ENCODE results near the gene SIRT7.
A peak's percentile ranks its signal among the peaks of the same experiment; 100 is the strongest.
"Not testable (repeated sequence)": the region's sequence is repeated elsewhere in the genome, so short reads cannot be mapped to it uniquely, and the experiment has no call there.

SIRT7 gene

DNA sequence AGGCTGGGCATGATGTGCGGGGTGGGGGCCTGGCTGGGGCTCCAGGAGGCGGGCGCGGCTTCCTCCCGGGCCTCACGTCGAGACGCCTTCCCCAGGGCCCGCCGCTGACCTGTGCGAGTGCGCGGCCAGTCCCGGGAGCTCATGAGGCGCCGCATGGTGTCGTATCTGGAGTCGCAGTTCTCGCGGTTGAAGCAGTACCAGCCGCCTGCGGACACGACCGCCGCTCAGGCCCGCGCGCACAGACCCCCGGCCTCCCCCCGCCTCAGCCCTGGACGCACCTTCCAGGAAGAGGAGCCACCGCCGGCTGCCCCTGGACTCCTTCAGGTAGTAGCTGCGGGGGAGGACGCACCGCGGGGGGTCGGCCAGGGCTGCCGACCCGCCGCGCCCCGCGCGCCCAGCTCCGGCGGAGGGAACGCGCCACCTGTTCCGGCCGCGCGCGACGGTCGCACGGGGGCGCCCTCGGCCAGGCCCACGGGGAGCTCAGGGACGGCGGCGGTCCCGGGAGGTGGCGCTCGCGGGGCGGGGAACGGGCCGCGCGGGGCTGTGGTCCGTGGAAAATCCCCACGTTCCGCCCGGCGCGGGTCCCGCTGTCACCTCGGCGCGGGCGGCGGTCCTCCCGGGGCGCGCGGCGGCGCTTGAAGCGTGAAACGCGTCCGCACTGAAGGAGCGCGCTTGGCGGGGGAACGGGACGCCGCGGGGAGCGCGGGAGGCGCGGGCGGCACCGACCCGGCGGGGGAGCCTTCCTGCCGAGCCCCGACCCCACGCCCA, 41.6 kb upstream of the SIRT7 start:
- H3K9me3 ChIP-seq (replicated peaks; ENCODE audit: low read length): no peaks in the 10 kb centered on the region
- no peak overlapping the region for H3K9ac ChIP-seq (ENCODE audit: low read depth, low read length)
- H3K27me3 ChIP-seq (ENCODE audit: control insufficient read depth, insufficient read depth, low read length): peaks cover 47% of the 10 kb centered on the region
- H3K4me2 ChIP-seq (ENCODE audit: low read length): peak overlapping the region; percentile 78
- no peaks in the 10 kb centered on the region for H3K36me3 ChIP-seq (ENCODE audit: insufficient read depth, low read length)
- peaks cover 2% of the 10 kb centered on the region for H3K4me1 ChIP-seq (ENCODE audit: control insufficient read depth, insufficient read depth, low read length)
- H3K4me3 ChIP-seq (ENCODE audit: low read length): peak overlapping the region; percentile 58

DNA sequence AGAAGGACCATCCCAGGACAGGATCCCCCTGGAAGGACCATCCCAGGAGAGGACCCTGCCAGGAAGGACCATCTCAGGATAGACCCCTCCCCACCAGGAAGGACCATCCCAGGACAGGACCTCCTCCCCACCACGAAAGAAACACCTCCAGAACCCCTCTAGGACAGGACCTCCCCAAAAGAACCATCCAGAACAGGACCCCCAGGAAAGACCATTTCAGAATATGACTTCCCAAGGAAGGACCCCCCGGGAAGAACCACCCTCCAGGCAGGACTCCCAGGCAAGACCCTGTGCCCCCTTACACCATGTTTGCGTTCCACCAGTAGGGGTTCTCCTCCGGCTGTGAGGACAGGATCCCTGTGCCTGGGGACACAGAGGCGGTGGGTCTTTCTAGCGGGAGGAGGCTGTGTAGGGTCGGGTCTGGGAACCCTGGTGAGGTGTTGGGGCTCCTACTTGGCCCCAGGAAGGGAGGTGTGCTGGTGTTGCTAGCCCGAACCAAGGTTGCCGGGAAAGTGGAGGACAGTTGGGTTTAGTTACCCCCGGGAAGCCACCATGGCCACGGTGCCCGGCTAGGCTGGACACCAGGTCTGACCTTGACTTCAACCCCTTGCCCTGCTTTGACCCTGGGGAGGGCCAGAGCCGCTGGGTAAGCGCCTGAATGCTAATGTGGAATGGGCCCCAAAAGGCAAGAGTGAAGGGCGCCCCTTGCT, 40.8 kb upstream of the SIRT7 start:
- Histone ChIP-seq H3K4me2 (ENCODE audit: low read length) (no peak overlapping the region), H3K4me1 (ENCODE audit: control insufficient read depth, insufficient read depth, low read length) (no peaks in the 10 kb centered on the region), H3K9ac (ENCODE audit: low read depth, low read length) (no peak overlapping the region), H3K9me3 (replicated peaks; ENCODE audit: low read length) (no peaks in the 10 kb centered on the region), H3K36me3 (ENCODE audit: insufficient read depth, low read length) (no peaks in the 10 kb centered on the region), H3K4me3 (ENCODE audit: low read length) (no peak overlapping the region), H3K27me3 (ENCODE audit: control insufficient read depth, insufficient read depth, low read length) (peaks cover 45% of the 10 kb centered on the region)

GRCh38 chr17:81957691-81958432, 39.9 kb upstream of the SIRT7 start:
- H3K9me3 ChIP-seq (replicated peaks; ENCODE audit: low read length): no peaks in the 10 kb centered on the region
- H3K4me3 ChIP-seq (ENCODE audit: low read length): no peak overlapping the region
- H3K4me2 ChIP-seq (ENCODE audit: low read length): no peak overlapping the region
- no peak overlapping the region for H3K9ac ChIP-seq (ENCODE audit: low read depth, low read length)
- peaks cover 40% of the 10 kb centered on the region for H3K27me3 ChIP-seq (ENCODE audit: control insufficient read depth, insufficient read depth, low read length)
- H3K36me3 ChIP-seq (ENCODE audit: insufficient read depth, low read length): no peaks in the 10 kb centered on the region
- H3K4me1 ChIP-seq (ENCODE audit: control insufficient read depth, insufficient read depth, low read length): no peaks in the 10 kb centered on the region

DNA sequence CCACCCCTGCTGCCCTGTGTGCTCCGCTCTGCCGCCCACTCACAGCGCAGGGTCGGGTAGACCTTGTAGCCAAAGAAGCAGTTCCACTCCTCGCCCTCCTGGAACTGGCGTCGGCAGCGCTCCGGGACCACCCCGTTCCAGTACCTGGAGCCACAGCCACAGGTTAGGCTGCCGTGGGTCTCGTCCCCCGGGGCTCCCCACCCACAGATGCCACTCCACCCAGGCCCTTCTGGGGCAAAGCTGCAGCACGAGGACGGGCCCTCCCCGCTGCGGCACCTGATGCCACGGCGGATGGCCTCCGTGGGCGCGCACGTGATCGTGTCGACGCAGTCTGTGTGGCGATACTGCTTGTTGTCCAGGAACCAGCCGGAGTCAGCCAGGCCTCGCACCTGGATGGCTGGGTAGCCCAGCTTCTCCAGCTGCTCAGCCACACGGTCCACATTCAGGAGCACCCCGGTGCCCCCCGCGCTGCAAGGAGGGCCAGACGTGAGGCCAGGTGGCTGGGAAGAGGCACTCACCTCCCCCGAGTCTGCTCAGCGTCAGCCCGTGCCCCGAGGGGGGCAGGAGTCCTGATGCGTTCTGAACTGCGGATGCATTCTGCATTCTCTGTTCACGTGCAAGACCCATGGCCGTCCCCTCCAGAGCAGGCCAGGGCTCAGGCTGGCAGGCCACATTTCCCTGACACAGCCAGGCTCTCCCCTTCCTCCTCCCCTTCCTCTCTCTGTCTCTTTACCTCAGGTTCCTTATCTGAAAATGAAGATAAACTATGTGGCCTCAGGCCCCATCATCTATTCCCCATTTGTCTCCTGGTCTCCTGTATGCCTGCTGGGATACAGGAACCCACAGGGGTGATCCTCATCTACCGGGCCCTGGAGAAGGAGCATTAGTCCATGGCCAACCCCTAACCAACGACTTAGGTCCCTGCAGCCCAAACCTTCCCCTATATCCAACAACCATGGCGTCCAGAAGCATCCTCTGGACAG, 38.9 kb upstream of the SIRT7 start:
- Histone ChIP-seq H3K27me3 (ENCODE audit: control insufficient read depth, insufficient read depth, low read length) (peaks cover 30% of the 10 kb centered on the region), H3K4me1 (ENCODE audit: control insufficient read depth, insufficient read depth, low read length) (no peaks in the 10 kb centered on the region), H3K9me3 (replicated peaks; ENCODE audit: low read length) (no peaks in the 10 kb centered on the region), H3K9ac (ENCODE audit: low read depth, low read length) (no peak overlapping the region), H3K4me2 (ENCODE audit: low read length) (no peak overlapping the region), H3K4me3 (ENCODE audit: low read length) (no peak overlapping the region), H3K36me3 (ENCODE audit: insufficient read depth, low read length) (no peaks in the 10 kb centered on the region)

GRCh38 chr17:81955756-81956544, 38.0 kb upstream of the SIRT7 start:
- Histone ChIP-seq H3K4me2 (ENCODE audit: low read length) (no peak overlapping the region), H3K4me1 (ENCODE audit: control insufficient read depth, insufficient read depth, low read length) (no peaks in the 10 kb centered on the region), H3K9ac (ENCODE audit: low read depth, low read length) (no peak overlapping the region), H3K4me3 (ENCODE audit: low read length) (no peak overlapping the region), H3K9me3 (replicated peaks; ENCODE audit: low read length) (no peaks in the 10 kb centered on the region), H3K27me3 (ENCODE audit: control insufficient read depth, insufficient read depth, low read length) (peaks cover 29% of the 10 kb centered on the region), H3K36me3 (ENCODE audit: insufficient read depth, low read length) (no peaks in the 10 kb centered on the region)

- Histone ChIP-seq H3K4me2 (ENCODE audit: low read length) (no peak overlapping the region), H3K9me3 (replicated peaks; ENCODE audit: low read length) (no peaks in the 10 kb centered on the region), H3K4me1 (ENCODE audit: control insufficient read depth, insufficient read depth, low read length) (no peaks in the 10 kb centered on the region), H3K36me3 (ENCODE audit: insufficient read depth, low read length) (no peaks in the 10 kb centered on the region), H3K4me3 (ENCODE audit: low read length) (no peak overlapping the region), H3K9ac (ENCODE audit: low read depth, low read length) (no peak overlapping the region), H3K27me3 (ENCODE audit: control insufficient read depth, insufficient read depth, low read length) (peaks cover 24% of the 10 kb centered on the region)
Measured at GRCh38 chr17:81955058-81955681, 37.2 kb upstream of the SIRT7 start.

GRCh38 chr17:81954131-81955057, 36.4 kb upstream of the SIRT7 start:
- Histone ChIP-seq H3K36me3 (ENCODE audit: insufficient read depth, low read length) (no peaks in the 10 kb centered on the region), H3K27me3 (ENCODE audit: control insufficient read depth, insufficient read depth, low read length) (peaks cover 20% of the 10 kb centered on the region), H3K4me3 (ENCODE audit: low read length) (no peak overlapping the region), H3K4me1 (ENCODE audit: control insufficient read depth, insufficient read depth, low read length) (no peaks in the 10 kb centered on the region), H3K9ac (ENCODE audit: low read depth, low read length) (no peak overlapping the region), H3K9me3 (replicated peaks; ENCODE audit: low read length) (no peaks in the 10 kb centered on the region), H3K4me2 (ENCODE audit: low read length) (no peak overlapping the region)

DNA sequence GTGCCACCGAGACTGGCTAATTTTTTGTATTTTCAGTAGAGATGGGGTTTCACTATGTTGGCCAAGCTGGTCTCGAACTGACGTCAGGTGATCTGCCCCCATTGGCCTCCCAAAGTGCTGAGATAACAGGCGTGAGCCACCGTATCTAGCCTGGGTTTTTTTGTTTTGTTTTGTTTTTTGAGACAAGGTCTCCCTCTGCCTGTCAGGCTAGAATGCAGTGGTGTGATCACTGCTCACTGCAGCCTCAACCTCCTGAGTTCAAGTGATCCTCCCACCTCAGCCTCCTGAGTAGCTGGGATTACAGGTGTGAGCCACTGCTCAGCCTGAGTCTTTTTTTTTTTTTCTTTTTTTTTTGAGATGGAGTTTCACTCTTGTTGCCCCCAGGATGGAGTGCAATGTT, 35.5 kb upstream of the SIRT7 start:
- H3K4me2 ChIP-seq (ENCODE audit: low read length); H3K9me3 ChIP-seq (replicated peaks; ENCODE audit: low read length); H3K4me3 ChIP-seq (ENCODE audit: low read length); H3K9ac ChIP-seq (ENCODE audit: low read depth, low read length); H3K36me3 ChIP-seq (ENCODE audit: insufficient read depth, low read length); H3K4me1 ChIP-seq (ENCODE audit: control insufficient read depth, insufficient read depth, low read length): not testable (repeated sequence)
- peaks cover 13% of the 10 kb centered on the region for H3K27me3 ChIP-seq (ENCODE audit: control insufficient read depth, insufficient read depth, low read length)

DNA sequence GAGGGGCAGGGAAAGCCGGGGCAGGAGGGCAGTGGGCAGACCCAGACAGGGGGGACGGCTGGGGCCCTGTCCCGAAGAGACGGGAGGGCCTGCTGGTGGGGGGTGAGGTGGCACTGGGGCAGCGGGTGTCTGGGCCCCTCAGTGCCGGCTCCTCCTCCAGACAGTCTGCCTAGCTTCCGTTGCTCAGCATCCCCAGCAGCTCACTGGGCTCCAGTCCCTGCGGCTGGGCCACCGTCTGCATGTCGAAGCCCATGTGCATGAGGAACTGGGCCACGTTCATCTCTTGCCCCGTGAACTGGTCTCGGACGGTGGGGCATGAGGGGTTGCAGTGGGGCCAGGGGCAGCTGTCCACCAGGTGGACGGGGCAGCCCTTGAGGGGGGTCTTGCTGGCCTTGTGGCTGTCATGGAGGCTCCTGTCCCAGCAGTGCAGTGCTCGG, 34.8 kb upstream of the SIRT7 start:
- Histone ChIP-seq H3K4me1 (ENCODE audit: control insufficient read depth, insufficient read depth, low read length) (no peaks in the 10 kb centered on the region), H3K36me3 (ENCODE audit: insufficient read depth, low read length) (no peaks in the 10 kb centered on the region), H3K4me3 (ENCODE audit: low read length) (no peak overlapping the region), H3K9ac (ENCODE audit: low read depth, low read length) (no peak overlapping the region), H3K4me2 (ENCODE audit: low read length) (no peak overlapping the region), H3K27me3 (ENCODE audit: control insufficient read depth, insufficient read depth, low read length) (peaks cover 7% of the 10 kb centered on the region), H3K9me3 (replicated peaks; ENCODE audit: low read length) (no peaks in the 10 kb centered on the region)

Measured in skeletal muscle satellite cell (primary cell).